ENCODE measurements around the gene BNC1.
"Not testable (repeated sequence)": the region's sequence is repeated elsewhere in the genome, so short reads cannot be mapped to it uniquely, and the experiment has no call there.

Gene BNC1

DNA sequence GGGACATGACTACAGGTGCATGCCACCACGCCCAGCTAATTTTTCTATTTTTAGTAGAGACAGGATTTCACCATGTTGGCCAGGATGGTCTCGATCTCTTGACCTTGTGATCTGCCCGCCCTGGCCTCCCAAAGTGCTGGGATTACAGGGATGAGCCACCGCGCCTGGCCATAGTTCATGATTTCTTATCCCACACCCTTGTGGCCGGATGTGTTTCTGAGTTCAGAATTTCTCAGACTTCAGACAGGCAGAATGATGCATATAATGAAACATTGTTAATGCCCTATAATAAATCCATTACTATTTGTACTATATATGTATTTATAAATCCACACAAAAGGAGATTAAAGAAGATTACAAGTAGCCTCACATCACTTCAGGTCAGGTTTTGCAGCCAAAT, 22.3 kb downstream of the BNC1 start:
- in situ Hi-C loops (cut with HindIII; ENCODE audit: low sequenced_read_pairs) = loop anchor here (25.0 kb wide), 1 partner anchor 300 kb away; no protein-coding TSS in a partner anchor

DNA sequence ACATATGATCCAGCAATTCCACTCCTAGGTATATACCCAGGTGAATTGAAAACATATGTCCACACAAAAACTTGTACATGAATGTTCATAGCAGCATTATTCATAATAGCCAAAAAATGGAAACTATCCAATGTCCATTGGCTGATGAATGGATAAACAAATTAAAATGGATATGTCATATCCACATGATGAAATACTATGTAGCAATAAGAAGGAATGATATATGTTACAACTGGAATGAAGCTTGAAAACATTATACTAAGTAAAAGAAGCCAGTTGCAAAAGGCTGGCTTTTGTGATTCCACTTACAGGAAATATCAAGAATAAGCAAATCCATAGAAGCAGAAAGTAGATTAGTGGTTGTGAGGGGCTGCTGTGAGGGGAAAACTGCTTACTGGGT, 33.7 kb downstream of the BNC1 start:
- in situ Hi-C loops (cut with HindIII; ENCODE audit: low sequenced_read_pairs) = loop anchor here (25.0 kb wide), 1 partner anchor 312 kb away; no protein-coding TSS in a partner anchor

DNA sequence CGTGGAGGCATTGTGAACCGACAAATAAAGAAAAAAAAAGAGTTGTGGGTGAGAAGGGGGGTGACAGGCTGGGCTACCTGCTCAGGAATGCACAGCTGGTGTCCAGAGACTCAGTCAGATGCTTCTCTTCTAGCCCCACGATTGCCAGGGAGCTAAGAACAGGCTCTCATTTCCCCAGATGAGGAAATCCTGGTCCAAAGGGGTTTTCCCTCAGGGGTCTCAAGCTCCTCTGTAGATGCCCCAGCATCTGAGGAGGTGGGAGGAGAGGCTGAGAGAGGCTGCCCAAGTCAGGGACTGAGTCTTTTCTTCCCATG, 35.5 kb downstream of the BNC1 start:
- in situ Hi-C loops (cut with HindIII; ENCODE audit: low sequenced_read_pairs) = no loop called here

DNA sequence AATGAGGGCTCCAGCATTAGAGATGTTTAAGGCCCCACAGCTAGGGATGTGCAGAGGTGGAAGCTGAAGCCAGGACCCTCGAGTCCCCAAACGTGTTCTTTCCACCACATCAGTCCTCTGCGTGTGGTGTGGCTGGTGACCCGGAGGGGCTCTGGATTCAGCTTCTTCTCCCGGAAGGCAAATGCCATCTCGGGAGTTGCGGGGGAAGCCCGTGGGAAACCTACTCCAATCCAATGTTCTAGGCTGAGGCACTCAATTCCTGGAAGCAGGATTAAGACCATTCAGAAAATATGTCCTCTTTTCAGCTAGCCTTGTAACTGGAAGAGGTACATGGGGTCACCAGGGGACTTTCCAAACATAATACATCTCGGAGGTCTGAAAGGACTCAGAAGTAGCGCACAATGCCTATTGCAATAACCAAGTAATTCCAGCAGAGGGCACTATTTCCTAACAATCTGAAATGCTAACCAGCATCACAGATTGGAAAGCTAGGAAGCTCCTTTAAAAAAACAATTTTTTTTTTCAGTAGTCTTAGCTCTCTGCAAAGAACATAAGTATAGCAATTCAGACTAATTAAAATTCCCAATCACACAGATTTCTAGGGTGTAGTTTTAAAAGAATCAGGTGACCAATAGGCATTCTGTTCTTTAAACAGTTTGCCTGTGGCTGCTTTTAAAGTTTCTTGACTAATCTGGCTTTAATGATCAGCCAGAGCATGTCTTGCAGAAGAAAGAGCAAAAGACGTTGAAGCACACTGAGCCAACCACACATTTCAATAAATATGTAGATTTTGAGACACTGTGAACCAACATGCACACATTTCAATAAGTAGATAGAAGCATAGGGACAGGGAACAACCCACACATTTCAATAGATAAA, 36.1 kb downstream of the BNC1 start:
- in situ Hi-C loops (cut with HindIII; ENCODE audit: low sequenced_read_pairs) = no loop called here

DNA sequence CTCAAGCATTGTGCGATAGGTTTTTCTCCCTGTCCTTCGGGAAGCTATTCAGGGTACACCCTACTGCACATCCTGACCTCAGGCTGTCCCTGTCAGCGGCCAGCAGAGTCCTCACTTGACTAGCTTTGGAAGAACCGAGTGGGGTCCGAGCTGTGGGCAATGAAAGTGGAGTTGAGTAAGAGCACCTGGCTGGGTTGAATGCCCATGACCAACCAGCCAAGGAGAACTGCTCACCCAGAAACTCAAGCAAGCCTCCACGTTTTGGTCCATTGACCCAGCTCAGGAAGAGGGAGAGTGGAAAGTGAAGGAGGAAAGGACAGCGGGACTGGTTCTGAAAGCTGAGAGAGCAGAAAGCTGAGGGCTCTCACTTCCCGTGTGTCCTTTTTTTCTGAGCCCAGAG, 40.8 kb downstream of the BNC1 start:
- in situ Hi-C loops (cut with HindIII; ENCODE audit: low sequenced_read_pairs) = no loop called here

DNA sequence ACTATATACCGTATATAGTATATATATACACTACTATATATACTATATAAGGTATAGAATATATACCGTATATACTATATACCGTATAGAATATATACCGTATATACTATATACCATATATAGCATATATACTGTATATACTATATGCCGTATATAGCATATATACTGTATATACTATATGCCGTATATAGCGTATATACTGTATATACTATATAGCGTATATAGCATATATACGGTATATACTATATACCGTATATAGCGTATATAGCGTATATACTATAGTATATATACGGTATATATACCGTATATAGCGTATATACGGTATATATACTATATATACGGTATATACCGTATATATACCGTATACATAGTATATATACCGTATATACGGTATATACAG, 54.2 kb downstream of the BNC1 start:
- in situ Hi-C loops (cut with HindIII; ENCODE audit: low sequenced_read_pairs) = no loop called here

DNA sequence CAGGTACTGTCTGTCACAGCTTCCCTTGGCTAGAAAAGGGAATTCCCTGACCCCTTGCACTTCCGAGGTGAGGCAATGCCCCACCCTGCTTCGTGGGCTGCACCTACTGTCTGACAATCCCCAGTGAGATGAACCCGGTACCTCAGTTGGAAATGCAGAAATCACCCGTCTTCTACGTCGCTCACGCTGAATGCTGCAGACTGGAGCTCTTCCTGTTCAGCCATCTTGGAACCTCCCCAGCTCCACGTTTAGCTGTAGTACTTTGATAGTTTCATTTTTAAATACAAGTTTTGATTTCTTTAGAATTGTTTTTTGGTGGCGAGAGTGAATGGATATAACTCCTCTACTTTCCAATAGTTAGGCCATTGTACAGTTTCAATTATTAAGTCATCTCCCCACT, 59.0 kb downstream of the BNC1 start:
- in situ Hi-C loops (cut with HindIII; ENCODE audit: low sequenced_read_pairs) = no loop called here

DNA sequence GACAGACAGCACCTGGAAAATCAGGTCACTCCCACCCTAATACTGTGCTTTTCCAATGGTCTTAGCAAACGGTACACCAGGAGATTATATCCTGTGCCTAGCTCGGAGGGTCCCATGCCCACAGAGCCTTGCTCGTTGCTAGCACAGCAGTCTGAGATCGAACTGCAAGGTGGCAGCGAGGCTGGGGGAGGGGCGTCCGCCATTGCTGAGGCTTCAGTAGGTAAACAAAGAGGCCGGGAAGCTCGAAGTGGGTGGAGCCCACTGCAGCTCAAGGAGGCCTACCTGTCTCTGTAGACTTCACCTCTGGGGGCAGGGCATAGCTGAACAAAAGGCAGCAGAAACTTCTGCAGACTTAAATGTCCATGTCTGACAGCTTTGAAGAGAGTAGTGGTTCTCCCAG, 62.7 kb downstream of the BNC1 start:
- in situ Hi-C loops (cut with HindIII; ENCODE audit: low sequenced_read_pairs) = not testable (repeated sequence)

DNA sequence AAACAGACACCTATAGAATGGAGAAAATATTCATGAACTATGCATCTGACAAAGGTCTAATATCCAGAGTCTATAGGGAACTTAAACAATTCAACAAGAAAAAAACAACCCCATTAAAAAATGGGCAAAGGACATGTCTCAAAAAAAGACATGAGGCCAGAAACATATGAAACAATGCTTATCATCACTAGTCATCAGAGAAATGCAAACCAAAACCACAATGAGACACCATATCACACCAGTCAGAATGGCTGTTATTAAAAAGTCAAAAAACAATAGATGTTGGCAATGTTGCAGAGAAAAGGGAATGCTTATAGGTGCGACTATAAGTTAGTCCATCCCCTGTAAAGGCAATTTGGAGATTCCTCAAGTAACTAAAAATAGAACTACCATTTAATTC, 65.4 kb downstream of the BNC1 start:
- in situ Hi-C loops (cut with HindIII; ENCODE audit: low sequenced_read_pairs) = no loop called here

DNA sequence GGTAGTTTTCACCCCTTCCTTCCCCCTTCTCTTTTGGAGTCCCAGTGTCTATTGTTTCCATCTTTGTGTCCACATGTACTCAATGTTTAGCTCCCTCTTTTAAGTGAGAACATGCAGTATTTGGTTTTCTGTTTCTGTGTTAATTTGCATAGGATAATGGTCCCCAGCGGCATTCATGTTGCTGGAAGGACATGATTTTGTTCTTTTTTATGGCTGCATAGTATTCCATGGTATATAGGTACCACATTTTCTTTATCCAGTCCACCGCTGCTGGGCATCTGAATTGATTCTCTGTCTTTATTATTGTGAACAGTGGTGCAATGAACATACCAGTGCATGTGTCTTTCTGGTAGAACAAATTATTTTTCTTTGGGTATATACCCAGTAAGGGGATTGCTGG, 69.2 kb downstream of the BNC1 start:
- in situ Hi-C loops (cut with HindIII; ENCODE audit: low sequenced_read_pairs) = no loop called here

DNA sequence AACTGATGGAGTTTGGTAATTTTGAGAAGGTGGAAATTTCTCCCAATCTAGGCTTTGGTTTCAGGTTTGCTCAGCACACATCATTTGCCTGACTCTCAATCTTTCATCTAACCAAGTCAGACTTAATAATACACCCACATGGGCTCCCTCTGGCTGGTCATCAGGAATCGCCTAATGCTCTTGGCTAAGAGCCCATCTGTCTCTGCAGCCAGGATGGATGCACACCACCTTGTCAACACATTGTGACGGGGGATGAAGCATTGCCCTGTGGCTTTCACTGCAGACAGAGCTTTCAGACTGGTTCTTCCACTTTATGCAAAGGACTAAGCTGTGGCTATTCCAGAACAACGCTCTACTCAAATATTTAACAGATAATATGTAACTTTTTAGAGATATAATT, 73.8 kb downstream of the BNC1 start:
- in situ Hi-C loops (cut with HindIII; ENCODE audit: low sequenced_read_pairs) = no loop called here

DNA sequence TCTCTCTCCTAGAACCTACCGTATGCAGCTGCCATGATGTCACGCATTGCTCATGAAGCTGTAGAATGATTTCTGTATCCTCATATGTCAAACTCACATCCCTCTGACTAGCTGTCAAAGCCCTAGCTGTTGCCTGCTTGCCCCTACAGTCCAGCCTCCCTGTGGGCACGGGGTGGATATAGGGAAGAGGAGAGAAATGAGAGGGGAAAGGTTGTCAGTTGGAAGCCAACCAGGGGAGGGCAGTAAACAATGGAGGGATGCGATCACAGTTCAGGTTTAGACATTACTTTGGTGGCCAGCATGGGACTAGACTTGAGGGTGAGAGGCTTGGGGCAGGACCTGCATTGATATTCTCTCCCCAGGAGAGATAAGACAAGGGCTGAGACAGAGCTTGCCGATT, 75.1 kb downstream of the BNC1 start:
- in situ Hi-C loops (cut with HindIII; ENCODE audit: low sequenced_read_pairs) = no loop called here

DNA sequence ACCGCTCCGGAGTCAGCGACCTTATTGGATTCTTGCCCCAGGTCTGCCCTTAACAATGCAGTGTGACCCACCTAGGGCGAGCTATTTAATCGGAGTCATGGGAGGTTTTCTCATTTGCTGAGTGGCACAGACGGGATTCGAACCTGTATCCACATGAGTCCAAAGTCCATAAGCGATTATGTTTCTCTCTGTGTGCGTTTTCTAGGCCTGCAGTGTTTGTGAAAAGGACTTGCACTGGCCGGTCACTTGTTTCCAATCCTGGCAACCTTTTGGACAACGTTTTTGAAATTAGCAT, 76.2 kb downstream of the BNC1 start:
- in situ Hi-C loops (cut with HindIII; ENCODE audit: low sequenced_read_pairs) = no loop called here

DNA sequence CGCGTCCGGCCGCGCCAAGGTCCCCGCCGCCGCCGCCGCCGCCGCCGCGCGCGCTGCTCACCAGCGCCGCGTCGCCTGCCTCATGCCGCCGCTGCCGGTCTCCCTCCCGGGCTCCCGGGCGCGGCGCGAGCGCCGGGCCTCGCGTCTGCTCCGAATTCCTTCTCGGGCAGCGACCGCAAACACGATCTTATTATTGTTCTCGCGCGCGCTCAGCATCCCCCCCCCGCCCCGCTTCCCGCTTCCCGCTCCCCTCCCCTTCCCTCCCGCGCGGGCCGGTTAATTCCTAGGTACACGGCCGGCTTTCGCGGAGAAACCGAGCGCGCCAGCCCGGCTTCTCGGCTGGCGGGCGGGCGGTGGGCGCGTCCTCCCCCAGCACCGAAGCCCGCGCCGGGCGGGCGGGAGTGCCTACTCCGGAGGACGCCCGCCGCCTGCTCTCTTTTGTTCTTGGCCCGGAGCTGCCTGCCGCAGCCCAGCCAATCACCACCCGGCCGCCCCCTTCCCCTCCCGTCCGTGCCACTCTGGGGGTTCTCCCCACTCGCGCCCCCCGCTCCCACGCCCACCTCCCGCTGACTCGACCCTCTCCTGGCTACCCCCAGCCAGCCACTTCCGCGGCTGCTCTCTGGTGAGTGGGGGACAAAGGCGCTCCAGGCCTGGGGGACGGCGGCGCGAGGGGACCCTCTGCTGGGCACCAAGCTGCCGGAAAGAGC, 76.7 kb downstream of the BNC1 start, which contains the start of gene HDGFL3:
Gene HDGFL3, minus strand, starts transcription at position 164 of the 707 bp plus-strand sequence. CDS start 409 bp downstream, outside the sequence.
- in situ Hi-C loops (cut with HindIII; ENCODE audit: low sequenced_read_pairs) = no loop called here

DNA sequence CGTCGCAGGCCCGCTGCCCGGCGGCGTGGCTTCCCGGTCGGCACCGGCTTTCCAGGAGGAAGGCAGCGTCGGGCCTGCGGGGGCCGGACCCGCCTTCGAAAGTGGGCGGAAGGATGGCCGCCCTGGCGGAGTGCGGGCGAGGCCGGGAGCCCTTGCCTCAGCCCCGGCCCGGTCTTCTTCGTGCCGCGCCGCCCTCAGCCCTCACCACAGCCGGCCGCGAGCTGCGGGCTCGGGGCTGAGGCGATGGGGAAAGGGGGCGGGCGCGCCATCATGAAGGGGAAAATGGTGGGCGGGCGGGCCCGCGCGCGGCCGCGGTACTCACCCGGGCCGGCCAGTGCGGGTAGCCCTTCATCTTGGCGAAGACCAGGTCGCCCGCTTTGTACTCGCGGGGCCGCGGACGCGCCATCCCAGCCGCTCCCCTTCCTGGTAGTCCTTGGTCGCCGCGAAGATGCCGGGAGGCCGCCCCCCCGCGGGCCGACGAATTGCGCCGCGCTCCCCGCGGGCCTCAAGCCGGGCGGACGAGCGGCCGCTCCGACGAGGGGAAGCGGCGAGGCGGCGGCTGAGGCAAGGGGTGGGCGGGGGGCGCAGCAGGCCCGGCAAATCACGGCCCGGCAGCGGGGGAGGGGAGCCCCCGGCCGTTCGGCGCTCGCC, 77.3 kb downstream of the BNC1 start:
- in situ Hi-C loops (cut with HindIII; ENCODE audit: low sequenced_read_pairs) = no loop called here

DNA sequence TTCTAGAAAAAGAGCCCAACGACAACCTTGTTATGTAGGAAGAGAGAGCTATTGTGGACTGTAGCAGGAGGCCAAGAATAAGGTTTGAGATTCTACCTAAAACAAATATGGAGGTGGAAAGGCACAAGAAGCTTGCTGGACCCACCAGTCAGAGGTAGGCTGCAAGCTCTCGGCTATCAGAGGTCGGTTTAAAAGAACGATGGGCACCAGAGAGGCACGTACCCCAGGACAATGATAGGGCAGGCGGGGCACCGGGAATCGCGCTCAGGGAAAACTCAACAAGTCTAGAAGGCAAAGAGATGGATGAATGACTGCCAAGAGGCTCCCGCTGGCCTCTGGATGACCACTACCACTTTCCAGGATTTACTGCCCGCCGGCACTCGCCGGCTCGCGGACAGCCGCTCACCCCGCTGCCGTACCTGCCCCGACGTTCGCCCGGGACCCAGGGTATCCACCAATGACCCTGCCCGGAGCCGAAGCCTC, 77.9 kb downstream of the BNC1 start:
- in situ Hi-C loops (cut with HindIII; ENCODE audit: low sequenced_read_pairs) = no loop called here

Measured in endothelial cell of hepatic sinusoid (primary cell).